ENCODE results near the gene TMEM163.

Gene TMEM163

DNA sequence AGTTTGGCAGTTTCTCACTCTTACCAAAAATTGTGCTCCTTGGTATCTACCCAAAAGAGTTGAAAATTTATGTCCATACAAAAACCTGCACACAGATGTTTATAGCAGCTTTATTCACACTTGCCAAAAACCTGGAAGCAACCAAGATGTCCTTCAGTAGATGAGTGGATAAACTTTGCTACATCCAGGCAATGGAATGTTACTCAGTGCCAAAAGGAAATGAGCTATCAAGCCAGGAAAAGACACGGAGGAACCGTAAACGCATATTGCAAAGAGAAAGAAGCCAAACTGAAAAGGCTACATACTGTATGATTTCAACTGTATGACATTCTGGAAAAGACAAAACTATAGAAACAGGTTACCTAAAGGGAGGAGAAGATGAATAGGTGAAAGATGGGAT lies 36.1 kb downstream of the TMEM163 start:
- Histone ChIP-seq H2BK120ac (ENCODE audit: low read depth, low read length) (no peak overlapping the region), H2BK15ac (ENCODE audit: low read depth, poor library complexity, severe bottlenecking) (no peak overlapping the region), H4K91ac (ENCODE audit: low read length) (no peak overlapping the region), H3K4me3 (ENCODE audit: insufficient read depth in 1 of 2, low read depth in 1 of 2, low read length in 2 of 2) (no peak overlapping the region), H3K4me2 (ENCODE audit: low read length, poor library complexity, severe bottlenecking) (no peak overlapping the region), H3K4ac (ENCODE audit: low read depth in 1 of 2, low read length in 2 of 2) (no peak overlapping the region), H2BK12ac (ENCODE audit: low read length in 2 of 2) (no peak overlapping the region), H2BK5ac (ENCODE audit: low read depth, low read length, poor library complexity, severe bottlenecking) (no peak overlapping the region), H3K18ac (ENCODE audit: low read depth in 1 of 2, low read length in 2 of 2) (no peak overlapping the region), H3K79me1 (replicated peaks; ENCODE audit: low read length, poor library complexity, severe bottlenecking) (peaks cover 36% of the 10 kb centered on the region), H4K8ac (ENCODE audit: low read length) (no peak overlapping the region), H3K14ac (ENCODE audit: low read length in 2 of 2) (no peak overlapping the region), H3K23ac (ENCODE audit: low read length in 2 of 2) (no peak overlapping the region), H3K27ac (ENCODE audit: low read length, poor library complexity, severe bottlenecking) (no peak overlapping the region), H3K36me3 (ENCODE audit: control insufficient read depth in 1 of 2, insufficient read depth in 2 of 2, low read depth in 1 of 2, low read length in 2 of 2) (no peaks in the 10 kb centered on the region), H3K9ac (ENCODE audit: low read length) (no peak overlapping the region), H2AK5ac (ENCODE audit: low read length, severe bottlenecking) (no peak overlapping the region), H2AFZ (ENCODE audit: low read depth, low read length) (no peak overlapping the region), H3K27me3 (ENCODE audit: control insufficient read depth in 1 of 2, insufficient read depth in 1 of 2, low read length in 2 of 2) (no peaks in the 10 kb centered on the region), H3K9me3 (ENCODE audit: control insufficient read depth, low read length) (peaks cover 8% of the 10 kb centered on the region), H3K4me1 (ENCODE audit: control insufficient read depth, insufficient read depth, low read depth, low read length) (peaks cover 17% of the 10 kb centered on the region)
- 84% methylated on average over 3 of the region's 3 CpGs for WGBS
- no peak for DNase-seq

GRCh38 chr2:134681201-134681600 lies 37.6 kb downstream of the TMEM163 start:
- H2BK5ac ChIP-seq (ENCODE audit: low read depth, low read length, poor library complexity, severe bottlenecking), result no peak overlapping the region
- H2AK5ac ChIP-seq (ENCODE audit: low read length, severe bottlenecking), result no peak overlapping the region
- H3K36me3 ChIP-seq (ENCODE audit: control insufficient read depth in 1 of 2, insufficient read depth in 2 of 2, low read depth in 1 of 2, low read length in 2 of 2), result no peaks in the 10 kb centered on the region
- no peak overlapping the region for H3K4me2 ChIP-seq (ENCODE audit: low read length, poor library complexity, severe bottlenecking)
- no peak overlapping the region for H3K4me3 ChIP-seq (ENCODE audit: insufficient read depth in 1 of 2, low read depth in 1 of 2, low read length in 2 of 2)
- H3K27me3 ChIP-seq (ENCODE audit: control insufficient read depth in 1 of 2, insufficient read depth in 1 of 2, low read length in 2 of 2), result peaks cover 0 to 9% of the 10 kb centered on the region in 2 experiments
- no peak overlapping the region for H2BK15ac ChIP-seq (ENCODE audit: low read depth, poor library complexity, severe bottlenecking)
- WGBS, result 86% methylated on average over 8 of the region's 8 CpGs
- H3K14ac ChIP-seq (ENCODE audit: low read length in 2 of 2), result no peak overlapping the region
- no peak overlapping the region for H3K9ac ChIP-seq (ENCODE audit: low read length)
- no peak overlapping the region for H3K4ac ChIP-seq (ENCODE audit: low read depth in 1 of 2, low read length in 2 of 2)
- no peak overlapping the region for H3K27ac ChIP-seq (ENCODE audit: low read length, poor library complexity, severe bottlenecking)
- no peak overlapping the region for H2BK12ac ChIP-seq (ENCODE audit: low read length in 2 of 2)
- no peak overlapping the region for H4K91ac ChIP-seq (ENCODE audit: low read length)
- no peak overlapping the region for H3K23ac ChIP-seq (ENCODE audit: low read length in 2 of 2)
- H3K9me3 ChIP-seq (ENCODE audit: control insufficient read depth, low read length), result peaks cover 4% of the 10 kb centered on the region
- H2AFZ ChIP-seq (ENCODE audit: low read depth, low read length), result no peak overlapping the region
- DNase-seq, result no peak
- no peak overlapping the region for H2BK120ac ChIP-seq (ENCODE audit: low read depth, low read length)
- H3K18ac ChIP-seq (ENCODE audit: low read depth in 1 of 2, low read length in 2 of 2), result no peak overlapping the region
- peaks cover 20% of the 10 kb centered on the region for H3K4me1 ChIP-seq (ENCODE audit: control insufficient read depth, insufficient read depth, low read depth, low read length)
- H3K79me1 ChIP-seq (replicated peaks; ENCODE audit: low read length, poor library complexity, severe bottlenecking), result peaks cover 37% of the 10 kb centered on the region
- H4K8ac ChIP-seq (ENCODE audit: low read length), result no peak overlapping the region

DNA sequence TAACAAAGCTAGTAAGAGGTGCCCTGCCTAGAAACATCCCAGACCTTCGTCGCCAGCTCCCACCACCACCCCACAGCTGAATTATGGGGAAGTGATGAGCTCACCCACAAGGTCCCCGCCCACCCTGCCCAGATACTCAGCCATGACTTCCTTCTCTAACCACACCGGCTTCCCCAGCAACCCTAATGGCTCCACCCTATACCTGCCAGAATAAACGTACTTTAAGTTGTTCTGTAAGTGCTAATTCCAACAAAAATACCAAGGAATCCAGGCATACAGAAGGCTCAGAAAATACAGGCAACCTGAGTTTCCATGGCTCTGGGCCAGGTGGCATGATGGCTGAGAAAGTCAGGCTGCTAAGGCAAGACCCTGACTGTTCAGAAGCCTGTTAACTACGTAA lies 39.1 kb downstream of the TMEM163 start:
- no peak overlapping the region for H2AK5ac ChIP-seq (ENCODE audit: low read length, severe bottlenecking)
- H4K8ac ChIP-seq (ENCODE audit: low read length), result no peak overlapping the region
- no peak overlapping the region for H3K18ac ChIP-seq (ENCODE audit: low read depth in 1 of 2, low read length in 2 of 2)
- no peak overlapping the region for H2BK120ac ChIP-seq (ENCODE audit: low read depth, low read length)
- no peak overlapping the region for H2BK15ac ChIP-seq (ENCODE audit: low read depth, poor library complexity, severe bottlenecking)
- H3K27me3 ChIP-seq (ENCODE audit: control insufficient read depth in 1 of 2, insufficient read depth in 1 of 2, low read length in 2 of 2), result peaks cover 0 to 9% of the 10 kb centered on the region in 2 experiments
- DNase-seq, result no peak
- H3K4me3 ChIP-seq (ENCODE audit: insufficient read depth in 1 of 2, low read depth in 1 of 2, low read length in 2 of 2), result no peak overlapping the region
- WGBS, result 75% methylated on average over 6 of the region's 6 CpGs
- no peak overlapping the region for H3K9ac ChIP-seq (ENCODE audit: low read length)
- peaks cover 4% of the 10 kb centered on the region for H3K9me3 ChIP-seq (ENCODE audit: control insufficient read depth, low read length)
- H3K79me1 ChIP-seq (replicated peaks; ENCODE audit: low read length, poor library complexity, severe bottlenecking), result peaks cover 37% of the 10 kb centered on the region
- H2BK12ac ChIP-seq (ENCODE audit: low read length in 2 of 2), result no peak overlapping the region
- no peak overlapping the region for H3K27ac ChIP-seq (ENCODE audit: low read length, poor library complexity, severe bottlenecking)
- H4K91ac ChIP-seq (ENCODE audit: low read length), result no peak overlapping the region
- H3K4me2 ChIP-seq (ENCODE audit: low read length, poor library complexity, severe bottlenecking), result no peak overlapping the region
- H2BK5ac ChIP-seq (ENCODE audit: low read depth, low read length, poor library complexity, severe bottlenecking), result no peak overlapping the region
- H3K14ac ChIP-seq (ENCODE audit: low read length in 2 of 2), result no peak overlapping the region
- peaks cover 20% of the 10 kb centered on the region for H3K4me1 ChIP-seq (ENCODE audit: control insufficient read depth, insufficient read depth, low read depth, low read length)
- no peak overlapping the region for H3K4ac ChIP-seq (ENCODE audit: low read depth in 1 of 2, low read length in 2 of 2)
- H2AFZ ChIP-seq (ENCODE audit: low read depth, low read length), result no peak overlapping the region
- H3K36me3 ChIP-seq (ENCODE audit: control insufficient read depth in 1 of 2, insufficient read depth in 2 of 2, low read depth in 1 of 2, low read length in 2 of 2), result no peaks in the 10 kb centered on the region
- H3K23ac ChIP-seq (ENCODE audit: low read length in 2 of 2), result no peak overlapping the region

- H3K9me3 ChIP-seq (ENCODE audit: control insufficient read depth, low read length), result peaks cover 4% of the 10 kb centered on the region
- H3K18ac ChIP-seq (ENCODE audit: low read depth in 1 of 2, low read length in 2 of 2), result no peak overlapping the region
- no peak overlapping the region for H3K4me3 ChIP-seq (ENCODE audit: insufficient read depth in 1 of 2, low read depth in 1 of 2, low read length in 2 of 2)
- H2BK5ac ChIP-seq (ENCODE audit: low read depth, low read length, poor library complexity, severe bottlenecking), result no peak overlapping the region
- H3K36me3 ChIP-seq (ENCODE audit: control insufficient read depth in 1 of 2, insufficient read depth in 2 of 2, low read depth in 1 of 2, low read length in 2 of 2), result no peaks in the 10 kb centered on the region
- H3K23ac ChIP-seq (ENCODE audit: low read length in 2 of 2), result no peak overlapping the region
- WGBS, result 90% methylated on average over 2 of the region's 4 CpGs
- no peak overlapping the region for H2BK120ac ChIP-seq (ENCODE audit: low read depth, low read length)
- H2BK15ac ChIP-seq (ENCODE audit: low read depth, poor library complexity, severe bottlenecking), result no peak overlapping the region
- H3K14ac ChIP-seq (ENCODE audit: low read length in 2 of 2), result no peak overlapping the region
- H2BK12ac ChIP-seq (ENCODE audit: low read length in 2 of 2), result no peak overlapping the region
- H2AK5ac ChIP-seq (ENCODE audit: low read length, severe bottlenecking), result no peak overlapping the region
- no peak overlapping the region for H3K4me2 ChIP-seq (ENCODE audit: low read length, poor library complexity, severe bottlenecking)
- no peak for DNase-seq
- no peak overlapping the region for H4K91ac ChIP-seq (ENCODE audit: low read length)
- peaks cover 0 to 9% of the 10 kb centered on the region in 2 experiments for H3K27me3 ChIP-seq (ENCODE audit: control insufficient read depth in 1 of 2, insufficient read depth in 1 of 2, low read length in 2 of 2)
- H2AFZ ChIP-seq (ENCODE audit: low read depth, low read length), result no peak overlapping the region
- no peak overlapping the region for H3K4ac ChIP-seq (ENCODE audit: low read depth in 1 of 2, low read length in 2 of 2)
- H4K8ac ChIP-seq (ENCODE audit: low read length), result no peak overlapping the region
- no peak overlapping the region for H3K27ac ChIP-seq (ENCODE audit: low read length, poor library complexity, severe bottlenecking)
- H3K9ac ChIP-seq (ENCODE audit: low read length), result no peak overlapping the region
- peaks cover 19% of the 10 kb centered on the region for H3K4me1 ChIP-seq (ENCODE audit: control insufficient read depth, insufficient read depth, low read depth, low read length)
- H3K79me1 ChIP-seq (replicated peaks; ENCODE audit: low read length, poor library complexity, severe bottlenecking), result peaks cover 38% of the 10 kb centered on the region
Measured at GRCh38 chr2:134679294-134679693, 39.5 kb downstream of the TMEM163 start.

Measured in mesenchymal stem cell (in vitro differentiated cells and primary cell).